ENCODE data around the gene KLHL4.

GRCh38 chrX:87528487-87528886 is 10.9 kb downstream of the KLHL4 start:
- no peak for TF ChIP-seq CTCF (IDR thresholded peaks at IDR 0.05)
- no peak for TF ChIP-seq POLR2AphosphoS5 (IDR thresholded peaks at IDR 0.05)
- TF ChIP-seq POLR2A (IDR thresholded peaks at IDR 0.05) = no peak
